Astrocyte (in vitro differentiated cells and primary cell): ENCODE results near the gene GPLD1. TPM values are rescaled to one million over a fixed set of nuclear protein-coding genes. Genes with fewer than 3 reads are reported as not detected.
"Not testable (repeated sequence)": the region's sequence is repeated elsewhere in the genome, so short reads cannot be mapped to it uniquely, and the experiment has no call there.

ENCODE experiments used
- DNase-seq: peaks from one replicate; pipeline ENCODE4 v3.0.0-alpha.2; 2010; ENCODE audit warnings: low read depth
- FAIRE-seq: peaks from 2 replicates; lab custom pipeline; 2011; peaks lifted over from hg19 to GRCh38; lab: Jason Lieb, UNC
- H2AFZ ChIP-seq: 2 replicates; pipeline ENCODE4 v1.6.0; 2012; ENCODE audit warnings: low read depth, low read length, inconsistent platforms
- H3K27ac ChIP-seq: 2 replicates; pipeline ENCODE4 v1.5.1; 2011; ENCODE audit warnings: low read depth, low read length, inconsistent platforms
- H3K27me3 ChIP-seq: 2 replicates; pipeline ENCODE4 v1.6.0; 2011; ENCODE audit warnings: low read length, inconsistent platforms; ENCODE audit not compliant: insufficient read depth
- H3K36me3 ChIP-seq: 2 replicates; pipeline ENCODE4 v1.5.1; 2011; ENCODE audit warnings: low read length, inconsistent platforms; ENCODE audit not compliant: insufficient read depth
- H3K4me1 ChIP-seq: 2 replicates; pipeline ENCODE4 v1.5.1; 2011; ENCODE audit warnings: low read length, inconsistent platforms; ENCODE audit not compliant: insufficient read depth
- H3K4me2 ChIP-seq: 2 replicates; pipeline ENCODE4 v1.6.0; 2012; ENCODE audit warnings: low read length, inconsistent platforms
- H3K4me3 ChIP-seq: 2 replicates; pipeline ENCODE4 v1.5.1; 2011; ENCODE audit warnings: low read depth, mild to moderate bottlenecking, low read length, inconsistent platforms; ENCODE audit not compliant: insufficient read depth
- H3K79me2 ChIP-seq: 2 replicates; pipeline ENCODE4 v1.6.0; 2012; ENCODE audit warnings: mild to moderate bottlenecking, low read length, inconsistent platforms; ENCODE audit not compliant: insufficient read depth
- H3K9ac ChIP-seq: 2 replicates; pipeline ENCODE4 v1.6.0; 2012; ENCODE audit warnings: mild to moderate bottlenecking, low read length, inconsistent platforms
- H3K9me3 ChIP-seq: 2 replicates; pipeline ENCODE4 v1.5.1; 2012; ENCODE audit warnings: low read depth, mild to moderate bottlenecking, low read length, inconsistent platforms; ENCODE audit not compliant: insufficient read depth
- H4K20me1 ChIP-seq: 2 replicates; pipeline ENCODE4 v1.6.0; 2012; ENCODE audit warnings: low read length, inconsistent platforms; ENCODE audit not compliant: insufficient read depth
- H3K27ac Mint-ChIP-seq: one replicate; pipeline ENCODE4 v1.8.0; 2021; ENCODE audit warnings: mild to moderate bottlenecking, mixed read lengths; ENCODE audit not compliant: unreplicated experiment
- H3K27me3 Mint-ChIP-seq: one replicate; pipeline ENCODE4 v1.8.0; 2021; ENCODE audit warnings: low read depth, mixed read lengths; ENCODE audit not compliant: unreplicated experiment
- H3K36me3 Mint-ChIP-seq: one replicate; pipeline ENCODE4 v1.8.0; 2021; ENCODE audit warnings: low read depth, mixed read lengths; ENCODE audit not compliant: unreplicated experiment
- H3K4me1 Mint-ChIP-seq: one replicate; pipeline ENCODE4 v1.8.0; 2021; ENCODE audit warnings: low read depth, mixed read lengths; ENCODE audit not compliant: unreplicated experiment
- H3K4me3 Mint-ChIP-seq: one replicate; pipeline ENCODE4 v1.8.0; 2021; ENCODE audit warnings: mild to moderate bottlenecking, moderate library complexity, mixed read lengths; ENCODE audit not compliant: unreplicated experiment
- H3K9me3 Mint-ChIP-seq: one replicate; pipeline ENCODE4 v1.8.0; 2021; ENCODE audit warnings: mild to moderate bottlenecking, mixed read lengths; ENCODE audit not compliant: unreplicated experiment
- CTCF ChIP-seq: IDR thresholded peaks from 2 replicates; pipeline ENCODE4 v1.5.1; 2011; ENCODE audit warnings: low read depth, mild to moderate bottlenecking, inconsistent platforms, low read length, moderate library complexity; ENCODE audit not compliant: insufficient read depth
- EZH2 ChIP-seq: IDR thresholded peaks from 2 replicates; pipeline ENCODE4 v1.6.1; 2012; ENCODE audit warnings: mild to moderate bottlenecking, low read length, inconsistent platforms; ENCODE audit not compliant: insufficient read depth
- total RNA-seq: library from RNA; stranded (reverse); gene quantifications from 2 replicates; pipeline ENCODE4 v1.2.1, GENCODE V29; 2021

Gene GPLD1
- total RNA-seq, 1 donor from 2014 or later, result 0.75 TPM

GRCh38 chr6:24419526-24419925 is 69.9 kb downstream of the GPLD1 start:
- Mint-ChIP-seq H3K4me3 (no peak overlapping the region), H3K36me3 (peaks cover 11% of the 10 kb centered on the region), H3K9me3 (no peaks in the 10 kb centered on the region), H3K4me1 (no peaks in the 10 kb centered on the region), H3K27me3 (no peaks in the 10 kb centered on the region), H3K27ac (no peak overlapping the region)
- Histone ChIP-seq H3K4me3 (no peak overlapping the region), H3K4me2 (no peak overlapping the region), H3K79me2 (no peaks in the 10 kb centered on the region), H3K9me3 (no peaks in the 10 kb centered on the region), H2AFZ (no peak overlapping the region), H4K20me1 (no peaks in the 10 kb centered on the region), H3K27ac (no peak overlapping the region), H3K27me3 (no peaks in the 10 kb centered on the region), H3K36me3 (peaks cover 57% of the 10 kb centered on the region), H3K4me1 (no peaks in the 10 kb centered on the region), H3K9ac (no peak overlapping the region)
- TF ChIP-seq CTCF (no peak), EZH2 (no peak)
- FAIRE-seq (no peak), DNase-seq (peak; percentile 51)

GRCh38 chr6:24415753-24416152 is 73.6 kb downstream of the GPLD1 start:
- Mint-ChIP-seq H3K27ac (no peak overlapping the region), H3K27me3 (no peaks in the 10 kb centered on the region), H3K4me3 (no peak overlapping the region), H3K9me3 (no peaks in the 10 kb centered on the region), H3K4me1 (no peaks in the 10 kb centered on the region), H3K36me3 (peaks cover 18% of the 10 kb centered on the region)
- TF ChIP-seq CTCF (no peak), EZH2 (no peak)
- no peaks in the 10 kb centered on the region for H3K9me3 ChIP-seq
- no peak overlapping the region for H3K9ac ChIP-seq
- no peak overlapping the region for H2AFZ ChIP-seq
- no peak overlapping the region for H3K27ac ChIP-seq
- H3K79me2 ChIP-seq, result no peaks in the 10 kb centered on the region
- H4K20me1 ChIP-seq, result no peaks in the 10 kb centered on the region
- DNase-seq (no peak), FAIRE-seq (no peak)
- H3K4me1 ChIP-seq, result no peaks in the 10 kb centered on the region
- H3K4me3 ChIP-seq, result no peak overlapping the region
- no peaks in the 10 kb centered on the region for H3K27me3 ChIP-seq
- peaks cover 47% of the 10 kb centered on the region for H3K36me3 ChIP-seq
- no peak overlapping the region for H3K4me2 ChIP-seq

GRCh38 chr6:24414531-24414930 is 74.8 kb downstream of the GPLD1 start:
- not testable (repeated sequence) for H3K4me3 ChIP-seq, H3K4me1 Mint-ChIP-seq, H4K20me1 ChIP-seq, H2AFZ ChIP-seq, H3K27ac Mint-ChIP-seq, H3K4me3 Mint-ChIP-seq, H3K79me2 ChIP-seq, DNase-seq, H3K27me3 Mint-ChIP-seq, H3K27me3 ChIP-seq, H3K4me2 ChIP-seq, H3K27ac ChIP-seq, H3K9me3 Mint-ChIP-seq, H3K9me3 ChIP-seq, FAIRE-seq, H3K4me1 ChIP-seq, H3K9ac ChIP-seq
- peaks cover 12% of the 10 kb centered on the region for H3K36me3 Mint-ChIP-seq
- peaks cover 38% of the 10 kb centered on the region for H3K36me3 ChIP-seq
